Measurements from ENCODE around the gene OSBPL6.
"Not testable (repeated sequence)": the region's sequence is repeated elsewhere in the genome, so short reads cannot be mapped to it uniquely, and the experiment has no call there.

The OSBPL6 gene

DNA sequence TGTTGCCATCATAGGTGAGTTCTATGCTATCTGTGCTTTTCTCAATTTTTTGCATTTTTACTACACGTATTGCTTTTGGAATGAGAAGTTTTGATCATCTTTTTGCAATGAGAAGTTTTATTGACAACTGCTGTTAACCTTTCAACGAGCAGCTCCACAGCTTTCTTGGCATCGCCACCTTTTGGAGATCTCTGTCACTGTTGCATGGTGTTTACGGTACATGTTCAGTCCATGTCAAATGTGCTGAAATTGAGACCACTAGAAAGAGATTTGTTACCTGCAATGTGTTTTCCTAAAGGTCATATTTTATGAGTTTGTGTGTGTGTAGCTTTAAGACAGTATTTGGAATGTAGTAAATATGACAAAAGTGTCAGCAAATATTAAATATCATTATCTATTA is 120.8 kb downstream of the OSBPL6 start:
- TF ChIP-seq, protein P1, sequence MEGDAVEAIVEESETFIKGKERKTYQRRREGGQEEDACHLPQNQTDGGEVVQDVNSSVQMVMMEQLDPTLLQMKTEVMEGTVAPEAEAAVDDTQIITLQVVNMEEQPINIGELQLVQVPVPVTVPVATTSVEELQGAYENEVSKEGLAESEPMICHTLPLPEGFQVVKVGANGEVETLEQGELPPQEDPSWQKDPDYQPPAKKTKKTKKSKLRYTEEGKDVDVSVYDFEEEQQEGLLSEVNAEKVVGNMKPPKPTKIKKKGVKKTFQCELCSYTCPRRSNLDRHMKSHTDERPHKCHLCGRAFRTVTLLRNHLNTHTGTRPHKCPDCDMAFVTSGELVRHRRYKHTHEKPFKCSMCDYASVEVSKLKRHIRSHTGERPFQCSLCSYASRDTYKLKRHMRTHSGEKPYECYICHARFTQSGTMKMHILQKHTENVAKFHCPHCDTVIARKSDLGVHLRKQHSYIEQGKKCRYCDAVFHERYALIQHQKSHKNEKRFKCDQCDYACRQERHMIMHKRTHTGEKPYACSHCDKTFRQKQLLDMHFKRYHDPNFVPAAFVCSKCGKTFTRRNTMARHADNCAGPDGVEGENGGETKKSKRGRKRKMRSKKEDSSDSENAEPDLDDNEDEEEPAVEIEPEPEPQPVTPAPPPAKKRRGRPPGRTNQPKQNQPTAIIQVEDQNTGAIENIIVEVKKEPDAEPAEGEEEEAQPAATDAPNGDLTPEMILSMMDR (IDR thresholded peaks at IDR 0.05; ENCODE audit: insufficient read depth, low read depth, low read length, missing control alignments), result no peak
- H3K4me3 ChIP-seq (ENCODE audit: low read length), result no peak overlapping the region
- DNase-seq (ENCODE audit: low read depth), result no peak

DNA sequence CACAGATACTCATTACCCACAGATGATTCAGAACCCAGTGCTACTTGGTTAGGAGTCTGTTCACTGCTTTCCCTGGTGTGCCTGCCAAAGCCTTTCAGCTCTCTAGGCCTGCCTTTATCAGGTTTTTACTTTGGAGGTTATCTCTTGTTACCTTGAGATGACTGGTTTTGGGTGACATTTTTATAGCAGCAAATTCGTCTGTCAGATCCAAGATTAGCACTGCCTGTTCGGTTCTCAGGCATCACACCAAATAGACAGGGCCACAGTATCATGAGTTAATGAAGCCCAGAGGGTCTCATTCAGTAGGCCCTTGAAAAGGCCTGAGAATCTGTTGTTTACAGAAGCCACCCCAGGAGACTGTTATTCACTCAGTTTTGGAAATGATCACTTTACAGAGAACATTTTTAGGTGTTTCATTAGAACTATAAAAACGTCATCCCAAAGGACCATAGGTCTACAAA is 121.2 kb downstream of the OSBPL6 start:
- DNase-seq (ENCODE audit: low read depth), result no peak
- no peak overlapping the region for H3K4me3 ChIP-seq (ENCODE audit: low read length)
- TF ChIP-seq, protein P1 (IDR thresholded peaks at IDR 0.05; ENCODE audit: insufficient read depth, low read depth, low read length, missing control alignments), result no peak

DNA sequence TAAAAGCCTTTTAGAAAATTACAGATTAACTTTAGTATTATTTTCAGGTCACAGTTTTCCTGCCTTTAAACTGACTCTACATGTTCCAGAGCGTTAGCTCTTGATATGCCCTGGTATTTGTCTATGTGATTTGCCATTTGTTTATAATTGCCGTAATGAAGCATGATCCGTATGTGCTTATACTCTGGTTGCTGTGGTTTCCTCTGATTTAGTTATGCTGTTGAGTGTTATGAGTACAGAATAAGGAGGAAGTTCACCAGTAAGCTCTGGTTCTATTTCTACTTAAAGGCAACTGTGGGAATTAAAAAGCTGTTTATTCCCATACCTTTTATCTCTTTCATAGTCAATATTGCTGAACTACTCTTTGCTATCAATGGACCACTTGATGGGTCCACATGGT is 123.5 kb downstream of the OSBPL6 start:
- H3K4me3 ChIP-seq (ENCODE audit: low read length), result no peak overlapping the region
- TF ChIP-seq, protein P1 (IDR thresholded peaks at IDR 0.05; ENCODE audit: insufficient read depth, low read depth, low read length, missing control alignments), result no peak
- no peak for DNase-seq (ENCODE audit: low read depth)

DNA sequence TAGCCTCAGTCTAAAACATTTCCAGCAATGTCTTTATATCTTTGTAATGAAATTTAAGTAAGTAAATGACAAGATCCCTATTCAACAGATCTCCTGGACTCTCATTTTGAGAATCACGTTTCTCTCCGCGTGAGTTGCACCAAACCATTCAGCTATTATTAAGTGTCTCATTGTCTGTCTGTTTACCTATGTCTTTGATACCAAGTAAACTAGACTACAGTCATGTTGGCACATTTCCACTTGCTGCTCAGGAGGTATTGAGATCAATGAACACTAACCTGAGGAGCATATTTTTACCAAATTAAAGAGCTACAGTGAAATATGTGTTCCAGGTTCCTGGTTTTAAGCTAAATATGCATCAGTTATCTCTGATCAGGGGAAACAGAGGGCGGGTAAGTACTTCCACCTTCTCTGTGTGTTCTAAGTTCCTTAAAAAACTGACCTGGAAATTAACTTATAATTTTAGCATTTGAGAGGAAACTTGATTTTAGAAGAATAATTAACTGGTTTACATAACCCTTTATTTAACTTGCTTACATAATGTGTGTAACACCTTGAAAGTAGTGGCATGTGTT is 125.8 kb downstream of the OSBPL6 start:
- no peak overlapping the region for H3K4me3 ChIP-seq (ENCODE audit: low read length)
- no peak for DNase-seq (ENCODE audit: low read depth)
- TF ChIP-seq, protein P1 (IDR thresholded peaks at IDR 0.05; ENCODE audit: insufficient read depth, low read depth, low read length, missing control alignments), result no peak

DNA sequence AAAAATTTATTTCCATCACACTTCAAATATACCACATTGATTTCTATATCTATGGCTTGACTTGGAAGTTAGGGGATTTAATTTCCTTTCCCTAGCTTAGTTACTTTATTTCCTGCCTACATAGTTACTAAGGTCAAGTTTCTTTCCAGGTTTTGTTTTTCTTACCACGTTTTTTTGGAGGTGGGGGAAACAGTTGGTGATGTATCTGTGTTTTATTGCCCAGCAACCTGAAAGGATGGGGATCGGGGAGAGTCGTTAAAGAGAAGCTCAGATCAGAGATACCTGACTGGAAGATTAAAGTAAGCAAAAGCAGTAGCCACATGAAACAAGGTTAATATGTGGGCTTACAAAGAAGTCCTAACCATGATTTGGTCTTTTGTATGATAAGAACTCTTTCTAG is 127.8 kb downstream of the OSBPL6 start:
- DNase-seq (ENCODE audit: low read depth), result no peak
- no peak overlapping the region for H3K4me3 ChIP-seq (ENCODE audit: low read length)
- TF ChIP-seq, protein P1 (IDR thresholded peaks at IDR 0.05; ENCODE audit: insufficient read depth, low read depth, low read length, missing control alignments), result no peak

DNA sequence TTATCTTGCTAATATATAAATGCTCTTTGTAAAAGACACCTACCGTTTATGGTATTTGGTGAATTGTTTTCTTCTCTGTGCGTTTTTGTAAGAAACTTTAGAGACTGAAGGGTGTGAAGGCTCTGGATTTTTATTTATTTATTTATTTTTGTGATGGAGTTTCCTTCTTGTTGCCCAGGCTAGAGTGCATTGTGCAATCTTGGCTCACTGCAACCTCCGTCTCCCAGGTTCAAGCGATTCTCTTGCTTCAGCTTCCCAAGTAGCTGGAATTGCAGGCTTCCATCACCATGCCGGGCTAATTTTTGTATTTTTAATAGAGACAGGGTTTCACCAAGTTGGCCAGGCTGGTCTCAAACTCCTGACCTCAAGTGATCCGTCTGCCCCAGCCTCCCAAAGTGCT is 129.0 kb downstream of the OSBPL6 start:
- DNase-seq (ENCODE audit: low read depth); H3K4me3 ChIP-seq (ENCODE audit: low read length): not testable (repeated sequence)

DNA sequence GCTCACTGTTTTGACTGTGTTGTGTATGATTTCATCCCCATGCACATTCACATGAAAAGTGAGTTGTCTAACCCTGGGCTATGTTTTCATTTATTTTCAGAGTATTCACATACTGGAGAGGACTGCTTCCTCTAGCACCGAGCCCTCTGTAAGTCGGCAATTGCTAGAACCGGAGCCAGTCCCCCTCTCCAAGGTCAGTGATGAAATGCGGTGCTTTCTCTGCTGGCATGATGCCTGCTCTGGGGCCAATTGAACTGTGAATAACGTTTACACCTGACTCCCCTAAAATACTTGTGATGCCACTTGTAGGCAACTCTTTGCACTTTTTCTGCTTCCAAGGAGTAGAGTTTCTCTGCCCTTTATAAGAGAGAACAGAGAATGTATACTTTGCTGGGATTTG is 129.8 kb downstream of the OSBPL6 start:
- H3K4me3 ChIP-seq (ENCODE audit: low read length), result no peak overlapping the region
- DNase-seq (ENCODE audit: low read depth), result no peak
- TF ChIP-seq, protein P1 (IDR thresholded peaks at IDR 0.05; ENCODE audit: insufficient read depth, low read depth, low read length, missing control alignments), result no peak

Data from epithelial cell of esophagus (primary cell).